ENCODE results near the gene SLC35F6. TPM values are rescaled to one million over a fixed set of nuclear protein-coding genes. Genes with fewer than 3 reads are reported as not detected.
"Not testable (repeated sequence)": the region's sequence is repeated elsewhere in the genome, so short reads cannot be mapped to it uniquely, and the experiment has no call there.

SLC35F6 gene
- total RNA-seq, 1 donor from 2014 or later: 14.2 TPM

GRCh38 chr2:26811261-26811660 lies 47.2 kb downstream of the SLC35F6 start:
- DNase-seq (no peak), ATAC-seq (ENCODE audit: low read depth) (no peak)
- Mint-ChIP-seq H3K27ac (no peak overlapping the region), H3K4me3 (no peak overlapping the region), H3K9me3 (no peaks in the 10 kb centered on the region), H3K36me3 (ENCODE audit: low read depth) (no peaks in the 10 kb centered on the region), H3K27me3 (peaks cover 23% of the 10 kb centered on the region), H3K4me1 (no peaks in the 10 kb centered on the region)
- TF ChIP-seq CTCF (IDR thresholded peaks at IDR 0.05): no peak
- CTCF ChIA-PET: no interaction called here
- POLR2A ChIA-PET: no interaction called here
- intact Hi-C loops (cut with micrococcal nuclease): no loop called here

- no peak overlapping the region for H3K4me3 Mint-ChIP-seq
- intact Hi-C loops (cut with micrococcal nuclease): no loop called here
- ATAC-seq (ENCODE audit: low read depth): no peak
- TF ChIP-seq CTCF (IDR thresholded peaks at IDR 0.05): no peak
- peaks cover 25% of the 10 kb centered on the region for H3K27me3 Mint-ChIP-seq
- no peak for DNase-seq
- H3K36me3 Mint-ChIP-seq (ENCODE audit: low read depth): no peaks in the 10 kb centered on the region
- POLR2A ChIA-PET: no interaction called here
- CTCF ChIA-PET: no interaction called here
- no peaks in the 10 kb centered on the region for H3K9me3 Mint-ChIP-seq
- H3K4me1 Mint-ChIP-seq: no peaks in the 10 kb centered on the region
- no peak overlapping the region for H3K27ac Mint-ChIP-seq
Measured at GRCh38 chr2:26811791-26812694, 48.0 kb downstream of the SLC35F6 start.

GRCh38 chr2:26812731-26813130 lies 48.6 kb downstream of the SLC35F6 start:
- Mint-ChIP-seq H3K36me3 (ENCODE audit: low read depth) (no peaks in the 10 kb centered on the region), H3K4me1 (no peaks in the 10 kb centered on the region), H3K9me3 (no peaks in the 10 kb centered on the region), H3K27me3 (peaks cover 25% of the 10 kb centered on the region), H3K4me3 (no peak overlapping the region), H3K27ac (no peak overlapping the region)
- DNase-seq: no peak
- intact Hi-C loops (cut with micrococcal nuclease): no loop called here
- no peak for TF ChIP-seq CTCF (IDR thresholded peaks at IDR 0.05)
- ATAC-seq (ENCODE audit: low read depth): no peak
- ChIA-PET POLR2A (no interaction called here), CTCF (no interaction called here)

- DNase-seq; H3K4me3 Mint-ChIP-seq; POLR2A ChIA-PET; CTCF ChIA-PET; H3K4me1 Mint-ChIP-seq; H3K9me3 Mint-ChIP-seq; intact Hi-C loops (cut with micrococcal nuclease); H3K36me3 Mint-ChIP-seq (ENCODE audit: low read depth); H3K27ac Mint-ChIP-seq; ATAC-seq (ENCODE audit: low read depth): not testable (repeated sequence)
- H3K27me3 Mint-ChIP-seq: peaks cover 30% of the 10 kb centered on the region
Measured at GRCh38 chr2:26814072-26814765, 50.1 kb downstream of the SLC35F6 start.

GRCh38 chr2:26816893-26817292 lies 52.8 kb downstream of the SLC35F6 start:
- Mint-ChIP-seq H3K27ac (no peak overlapping the region), H3K36me3 (ENCODE audit: low read depth) (no peaks in the 10 kb centered on the region), H3K4me3 (no peak overlapping the region), H3K27me3 (peaks cover 29% of the 10 kb centered on the region), H3K9me3 (no peaks in the 10 kb centered on the region), H3K4me1 (no peaks in the 10 kb centered on the region)
- POLR2A ChIA-PET: interaction anchor here (0.6 kb wide), 1 partner anchor 34 kb away, joined by 3 read pairs; no protein-coding TSS in a partner anchor
- CTCF ChIA-PET: no interaction called here
- intact Hi-C loops (cut with micrococcal nuclease): no loop called here
- TF ChIP-seq CTCF (IDR thresholded peaks at IDR 0.05): no peak
- no peak for DNase-seq
- no peak for ATAC-seq (ENCODE audit: low read depth)
